Mesothelial cell of epicardium (in vitro differentiated cells): ENCODE measurements around the gene HOXC11. TPM values are rescaled to one million over a fixed set of nuclear protein-coding genes. Genes with fewer than 3 reads are reported as not detected.

Source experiments
- DNase-seq, 2 experiments: peaks; one replicate each; pipeline ENCODE4 v3.0.0; 2021; ENCODE audit warnings: low spot score in 2 of 2; ENCODE audit not compliant: unreplicated experiment in 2 of 2
- H3K27ac Mint-ChIP-seq: 2 replicates; pipeline ENCODE4 v1.8.0; 2021; ENCODE audit warnings: mixed read lengths
- H3K27me3 Mint-ChIP-seq: 2 replicates; pipeline ENCODE4 v1.8.0; 2021; ENCODE audit warnings: low read depth, mixed read lengths
- H3K36me3 Mint-ChIP-seq: 2 replicates; pipeline ENCODE4 v1.8.0; 2021; ENCODE audit warnings: mixed read lengths
- H3K4me1 Mint-ChIP-seq: 2 replicates; pipeline ENCODE4 v1.8.0; 2021; ENCODE audit warnings: mixed read lengths
- H3K4me3 Mint-ChIP-seq: 2 replicates; pipeline ENCODE4 v1.8.0; 2021; ENCODE audit warnings: mild to moderate bottlenecking, moderate library complexity, mixed read lengths
- H3K9me3 Mint-ChIP-seq: 2 replicates; pipeline ENCODE4 v1.8.0; 2021; ENCODE audit warnings: mixed read lengths
- total RNA-seq: library from RNA; stranded (reverse); gene quantifications from 3 replicates; pipeline ENCODE4 v1.2.1, GENCODE V29; 2021
- TF ChIP-seq, protein P1 (sequence below): fragments of 200-600 bp; sonication (generic); IDR thresholded peaks from one replicate; pipeline ENCODE4 v1.5.0; 2021; ENCODE audit warnings: antibody characterized with exemption; ENCODE audit not compliant: unreplicated experiment

The HOXC11 gene
- total RNA-seq, 1 donor from 2014 or later, result 0.60 TPM

GRCh38 chr12:53955776-53956250 is 17.1 kb upstream of the HOXC11 start:
- DNase-seq, result no peak
- Mint-ChIP-seq H3K27ac (no peak overlapping the region), H3K36me3 (no peaks in the 10 kb centered on the region), H3K4me3 (no peak overlapping the region), H3K4me1 (peaks cover 14% of the 10 kb centered on the region), H3K9me3 (no peaks in the 10 kb centered on the region), H3K27me3 (peaks cover 98% of the 10 kb centered on the region)
- TF ChIP-seq, protein P1, sequence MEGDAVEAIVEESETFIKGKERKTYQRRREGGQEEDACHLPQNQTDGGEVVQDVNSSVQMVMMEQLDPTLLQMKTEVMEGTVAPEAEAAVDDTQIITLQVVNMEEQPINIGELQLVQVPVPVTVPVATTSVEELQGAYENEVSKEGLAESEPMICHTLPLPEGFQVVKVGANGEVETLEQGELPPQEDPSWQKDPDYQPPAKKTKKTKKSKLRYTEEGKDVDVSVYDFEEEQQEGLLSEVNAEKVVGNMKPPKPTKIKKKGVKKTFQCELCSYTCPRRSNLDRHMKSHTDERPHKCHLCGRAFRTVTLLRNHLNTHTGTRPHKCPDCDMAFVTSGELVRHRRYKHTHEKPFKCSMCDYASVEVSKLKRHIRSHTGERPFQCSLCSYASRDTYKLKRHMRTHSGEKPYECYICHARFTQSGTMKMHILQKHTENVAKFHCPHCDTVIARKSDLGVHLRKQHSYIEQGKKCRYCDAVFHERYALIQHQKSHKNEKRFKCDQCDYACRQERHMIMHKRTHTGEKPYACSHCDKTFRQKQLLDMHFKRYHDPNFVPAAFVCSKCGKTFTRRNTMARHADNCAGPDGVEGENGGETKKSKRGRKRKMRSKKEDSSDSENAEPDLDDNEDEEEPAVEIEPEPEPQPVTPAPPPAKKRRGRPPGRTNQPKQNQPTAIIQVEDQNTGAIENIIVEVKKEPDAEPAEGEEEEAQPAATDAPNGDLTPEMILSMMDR, result no peak

GRCh38 chr12:53956251-53956887 is 16.6 kb upstream of the HOXC11 start:
- no peak overlapping the region for H3K4me3 Mint-ChIP-seq
- H3K27me3 Mint-ChIP-seq, result peaks cover 98% of the 10 kb centered on the region
- H3K9me3 Mint-ChIP-seq, result no peaks in the 10 kb centered on the region
- TF ChIP-seq, protein P1, result no peak
- no peak overlapping the region for H3K27ac Mint-ChIP-seq
- H3K36me3 Mint-ChIP-seq, result no peaks in the 10 kb centered on the region
- no peak for DNase-seq
- peaks cover 10% of the 10 kb centered on the region for H3K4me1 Mint-ChIP-seq

GRCh38 chr12:53956914-53957536 is 15.9 kb upstream of the HOXC11 start:
- Mint-ChIP-seq H3K27me3 (peaks cover 98% of the 10 kb centered on the region), H3K9me3 (no peaks in the 10 kb centered on the region), H3K4me3 (no peak overlapping the region), H3K4me1 (peaks cover 10% of the 10 kb centered on the region), H3K36me3 (no peaks in the 10 kb centered on the region), H3K27ac (no peak overlapping the region)
- DNase-seq, result no peak
- TF ChIP-seq, protein P1, result no peak

GRCh38 chr12:53958128-53958527 is 14.8 kb upstream of the HOXC11 start:
- no peak for DNase-seq
- TF ChIP-seq, protein P1, result no peak
- Mint-ChIP-seq H3K36me3 (no peaks in the 10 kb centered on the region), H3K4me3 (no peak overlapping the region), H3K27ac (no peak overlapping the region), H3K27me3 (peaks cover 98% of the 10 kb centered on the region), H3K9me3 (no peaks in the 10 kb centered on the region), H3K4me1 (peaks cover 6% of the 10 kb centered on the region)

DNA sequence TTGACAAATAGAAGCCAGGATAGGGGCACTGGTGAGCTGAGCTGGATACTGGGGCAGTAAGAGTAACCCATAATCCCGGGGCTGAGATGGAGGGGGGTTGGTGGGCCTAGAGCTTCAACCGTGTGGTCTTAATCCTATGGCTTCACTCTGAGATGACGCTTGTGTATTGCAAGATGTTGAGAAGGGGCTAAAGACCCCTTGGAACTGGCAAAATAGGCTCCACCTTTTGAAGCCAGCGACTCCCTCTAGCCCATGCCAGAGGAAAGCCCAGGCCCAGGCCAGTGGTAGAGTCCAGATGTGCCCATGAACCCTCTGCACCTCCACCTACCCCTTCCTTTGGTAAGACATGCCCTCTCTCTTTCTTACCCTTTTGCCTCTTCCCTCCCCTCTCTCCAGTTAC is 13.6 kb upstream of the HOXC11 start:
- Mint-ChIP-seq H3K9me3 (no peaks in the 10 kb centered on the region), H3K27me3 (peaks cover 98% of the 10 kb centered on the region), H3K4me1 (peaks cover 2% of the 10 kb centered on the region), H3K27ac (no peak overlapping the region), H3K36me3 (no peaks in the 10 kb centered on the region), H3K4me3 (no peak overlapping the region)
- TF ChIP-seq, protein P1, result no peak
- no peak for DNase-seq
